ENCODE data around the gene MDFI.
A peak's percentile ranks its signal among the peaks of the same experiment; 100 is the strongest.

MDFI gene

DNA sequence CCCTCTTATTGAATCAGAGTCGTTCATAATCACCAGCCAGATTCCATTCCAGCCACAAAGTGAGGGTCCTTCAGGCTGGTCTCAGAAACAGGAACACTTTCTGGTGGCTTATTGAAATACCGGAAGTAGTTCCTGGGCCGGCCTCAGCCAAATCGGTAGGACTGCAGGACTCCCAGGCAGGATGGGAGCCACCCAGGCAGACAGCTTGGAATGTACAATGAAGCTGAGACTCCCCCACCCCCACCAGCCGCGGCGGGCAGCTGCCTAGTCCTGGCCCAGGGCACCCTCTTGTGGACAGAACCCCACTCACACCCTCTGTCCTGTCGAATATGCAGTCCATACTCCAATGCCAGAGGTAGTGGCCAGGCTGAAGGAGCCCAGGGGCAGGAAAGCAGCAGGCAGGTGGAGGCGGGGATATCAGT is 43.8 kb downstream of the MDFI start:
- H3K27me3 ChIP-seq (ENCODE audit: insufficient read depth, poor library complexity, severe bottlenecking) = no peaks in the 10 kb centered on the region
- TF ChIP-seq, protein P1, sequence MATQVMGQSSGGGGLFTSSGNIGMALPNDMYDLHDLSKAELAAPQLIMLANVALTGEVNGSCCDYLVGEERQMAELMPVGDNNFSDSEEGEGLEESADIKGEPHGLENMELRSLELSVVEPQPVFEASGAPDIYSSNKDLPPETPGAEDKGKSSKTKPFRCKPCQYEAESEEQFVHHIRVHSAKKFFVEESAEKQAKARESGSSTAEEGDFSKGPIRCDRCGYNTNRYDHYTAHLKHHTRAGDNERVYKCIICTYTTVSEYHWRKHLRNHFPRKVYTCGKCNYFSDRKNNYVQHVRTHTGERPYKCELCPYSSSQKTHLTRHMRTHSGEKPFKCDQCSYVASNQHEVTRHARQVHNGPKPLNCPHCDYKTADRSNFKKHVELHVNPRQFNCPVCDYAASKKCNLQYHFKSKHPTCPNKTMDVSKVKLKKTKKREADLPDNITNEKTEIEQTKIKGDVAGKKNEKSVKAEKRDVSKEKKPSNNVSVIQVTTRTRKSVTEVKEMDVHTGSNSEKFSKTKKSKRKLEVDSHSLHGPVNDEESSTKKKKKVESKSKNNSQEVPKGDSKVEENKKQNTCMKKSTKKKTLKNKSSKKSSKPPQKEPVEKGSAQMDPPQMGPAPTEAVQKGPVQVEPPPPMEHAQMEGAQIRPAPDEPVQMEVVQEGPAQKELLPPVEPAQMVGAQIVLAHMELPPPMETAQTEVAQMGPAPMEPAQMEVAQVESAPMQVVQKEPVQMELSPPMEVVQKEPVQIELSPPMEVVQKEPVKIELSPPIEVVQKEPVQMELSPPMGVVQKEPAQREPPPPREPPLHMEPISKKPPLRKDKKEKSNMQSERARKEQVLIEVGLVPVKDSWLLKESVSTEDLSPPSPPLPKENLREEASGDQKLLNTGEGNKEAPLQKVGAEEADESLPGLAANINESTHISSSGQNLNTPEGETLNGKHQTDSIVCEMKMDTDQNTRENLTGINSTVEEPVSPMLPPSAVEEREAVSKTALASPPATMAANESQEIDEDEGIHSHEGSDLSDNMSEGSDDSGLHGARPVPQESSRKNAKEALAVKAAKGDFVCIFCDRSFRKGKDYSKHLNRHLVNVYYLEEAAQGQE (IDR thresholded peaks at IDR 0.05; ENCODE audit: insufficient replicate concordance, low read depth) = no peak
- TF ChIP-seq, protein P2, sequence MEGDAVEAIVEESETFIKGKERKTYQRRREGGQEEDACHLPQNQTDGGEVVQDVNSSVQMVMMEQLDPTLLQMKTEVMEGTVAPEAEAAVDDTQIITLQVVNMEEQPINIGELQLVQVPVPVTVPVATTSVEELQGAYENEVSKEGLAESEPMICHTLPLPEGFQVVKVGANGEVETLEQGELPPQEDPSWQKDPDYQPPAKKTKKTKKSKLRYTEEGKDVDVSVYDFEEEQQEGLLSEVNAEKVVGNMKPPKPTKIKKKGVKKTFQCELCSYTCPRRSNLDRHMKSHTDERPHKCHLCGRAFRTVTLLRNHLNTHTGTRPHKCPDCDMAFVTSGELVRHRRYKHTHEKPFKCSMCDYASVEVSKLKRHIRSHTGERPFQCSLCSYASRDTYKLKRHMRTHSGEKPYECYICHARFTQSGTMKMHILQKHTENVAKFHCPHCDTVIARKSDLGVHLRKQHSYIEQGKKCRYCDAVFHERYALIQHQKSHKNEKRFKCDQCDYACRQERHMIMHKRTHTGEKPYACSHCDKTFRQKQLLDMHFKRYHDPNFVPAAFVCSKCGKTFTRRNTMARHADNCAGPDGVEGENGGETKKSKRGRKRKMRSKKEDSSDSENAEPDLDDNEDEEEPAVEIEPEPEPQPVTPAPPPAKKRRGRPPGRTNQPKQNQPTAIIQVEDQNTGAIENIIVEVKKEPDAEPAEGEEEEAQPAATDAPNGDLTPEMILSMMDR (IDR thresholded peaks at IDR 0.05; ENCODE audit: insufficient read depth, low read length) = peak; percentile 33
- no peak overlapping the region for H3K27ac ChIP-seq (replicated peaks)
- DNase-seq (ENCODE audit: low read depth in 1 of 2, low spot score in 1 of 2) = peak; percentile 43 to 65
- H3K4me3 ChIP-seq (replicated peaks; ENCODE audit: insufficient read depth, low read length) = no peak overlapping the region

DNA sequence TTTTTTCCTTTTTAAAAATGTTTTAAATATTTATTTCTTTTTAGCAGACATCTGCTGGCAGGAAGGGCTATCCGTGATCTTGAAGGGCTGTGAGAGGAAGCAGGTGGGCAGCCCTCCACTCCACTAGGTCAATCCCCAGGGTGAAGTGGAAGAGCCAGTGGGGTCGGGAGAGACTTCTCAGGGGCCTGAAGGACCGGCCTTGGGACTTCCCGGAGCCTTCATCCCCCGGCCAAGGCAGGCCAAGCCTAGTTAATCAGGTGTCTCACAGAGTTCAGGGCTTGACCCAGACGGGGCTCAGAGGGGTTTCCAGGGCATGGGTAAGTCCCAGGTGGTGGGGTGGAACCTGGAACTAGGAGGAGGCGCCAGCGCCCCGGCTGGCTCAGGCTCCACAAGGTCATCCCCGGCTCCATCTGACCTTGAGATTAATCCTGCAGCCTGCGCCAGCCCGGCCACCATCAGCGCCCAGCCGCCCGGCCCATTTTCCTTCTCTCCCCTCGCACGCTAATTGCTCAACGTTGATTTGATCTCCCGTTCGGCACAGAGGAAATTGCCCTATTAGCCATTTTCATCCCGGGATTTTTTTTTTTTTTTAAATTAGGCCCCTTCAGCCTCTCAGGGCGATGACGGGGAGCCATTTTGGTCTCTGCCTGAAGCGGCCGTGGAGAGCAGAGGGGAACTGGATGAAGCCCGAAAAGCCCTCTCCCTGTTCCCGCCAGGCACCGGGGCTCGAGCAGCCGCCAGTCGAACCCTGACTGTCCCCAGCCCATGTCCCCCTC is 44.4 kb downstream of the MDFI start:
- no peak for DNase-seq (ENCODE audit: low read depth in 1 of 2, low spot score in 1 of 2)
- no peak for TF ChIP-seq POLR2AphosphoS5 (IDR thresholded peaks at IDR 0.05; ENCODE audit: low read depth)
- TF ChIP-seq GABPA (IDR thresholded peaks at IDR 0.05; ENCODE audit: low read depth) = no peak
- TF ChIP-seq SPI1 (IDR thresholded peaks at IDR 0.05; ENCODE audit: borderline replicate concordance, low read depth) = no peak
- TF ChIP-seq, protein P1 (IDR thresholded peaks at IDR 0.05; ENCODE audit: insufficient replicate concordance, low read depth) = no peak
- TF ChIP-seq, protein P2 (IDR thresholded peaks at IDR 0.05; ENCODE audit: insufficient read depth, low read length) = no peak
- H3K4me3 ChIP-seq (replicated peaks; ENCODE audit: insufficient read depth, low read length) = no peak overlapping the region
- no peak overlapping the region for H3K27ac ChIP-seq (replicated peaks)
- H3K27me3 ChIP-seq (ENCODE audit: insufficient read depth, poor library complexity, severe bottlenecking) = no peaks in the 10 kb centered on the region

DNA sequence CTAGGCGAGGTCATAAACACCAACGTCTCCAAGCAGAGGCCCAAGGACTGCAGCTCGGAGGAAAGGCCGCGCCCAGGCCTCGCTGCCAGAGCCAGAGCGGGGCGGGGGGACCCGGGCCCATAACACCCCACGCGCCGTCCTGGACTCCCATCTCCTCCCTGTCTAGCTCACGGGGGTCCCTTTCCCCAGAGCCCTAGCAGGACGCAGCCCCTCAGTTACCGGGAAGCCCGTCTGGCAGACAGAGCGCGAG is 44.9 kb downstream of the MDFI start:
- no peak for DNase-seq (ENCODE audit: low read depth in 1 of 2, low spot score in 1 of 2)

More for the DNA sequence above, 44.9 kb downstream of the MDFI start:
- no peak overlapping the region for H3K4me3 ChIP-seq (replicated peaks; ENCODE audit: insufficient read depth, low read length)
- TF ChIP-seq SPI1 (IDR thresholded peaks at IDR 0.05; ENCODE audit: borderline replicate concordance, low read depth) (no peak), POLR2AphosphoS5 (IDR thresholded peaks at IDR 0.05; ENCODE audit: low read depth) (no peak), GABPA (IDR thresholded peaks at IDR 0.05; ENCODE audit: low read depth) (no peak)
- TF ChIP-seq, protein P2 (IDR thresholded peaks at IDR 0.05; ENCODE audit: insufficient read depth, low read length) = no peak
- TF ChIP-seq, protein P1 (IDR thresholded peaks at IDR 0.05; ENCODE audit: insufficient replicate concordance, low read depth) = no peak
- H3K27me3 ChIP-seq (ENCODE audit: insufficient read depth, poor library complexity, severe bottlenecking) = no peaks in the 10 kb centered on the region
- H3K27ac ChIP-seq (replicated peaks) = no peak overlapping the region

Data from HL-60 (cell line).